Mucosa of descending colon (tissue), 3 donors: Measurements from ENCODE around the gene ACVRL1. TPM values are rescaled to one million over a fixed set of nuclear protein-coding genes. Genes with fewer than 3 reads are reported as not detected.

ENCODE experiments used
- ATAC-seq: fragments of 200-7000 bp; cut with Tn5 transposase; one replicate; pipeline ENCODE4 v1.9.1; 2020; ENCODE audit warnings: mild to moderate bottlenecking, moderate library complexity
- DNase-seq, 3 donors: peaks; one replicate each; pipeline ENCODE4 v3.0.0-alpha.2; 2020
- H3K36me3 ChIP-seq: fragments of 200-600 bp; one replicate; pipeline ENCODE4 v1.8.0; 2021; ENCODE audit warnings: low read depth, mild to moderate bottlenecking
- H3K4me1 ChIP-seq: fragments of 200-600 bp; one replicate; pipeline ENCODE4 v1.8.0; 2021; ENCODE audit warnings: low read depth, mild to moderate bottlenecking
- H3K4me3 ChIP-seq: fragments of 200-600 bp; one replicate; pipeline ENCODE4 v1.8.0; 2021; ENCODE audit warnings: mild to moderate bottlenecking
- H3K9me3 ChIP-seq: fragments of 200-600 bp; one replicate; pipeline ENCODE4 v1.8.0; 2021; ENCODE audit warnings: mild to moderate bottlenecking
- intact Hi-C, 2 donors: fragments of 100-400 bp; cut with DNase I in 1 of 2; cut with micrococcal nuclease in 1 of 2; formaldehyde crosslinking; loops; one replicate each; pipeline versions ENCODE4 v1.11.0 to v1.11.1; 2022; cut with DNase I, micrococcal nuclease
- total RNA-seq, 3 donors: library from RNA; stranded (reverse); fragmentation: NEBNext Ultra II Directional in 2 of 3; extraction: Animal tissue kit (Norgen Biotek cat#: 25700) in 2 of 3; gene quantifications; one replicate each; pipeline versions ENCODE4 v1.2.1 to v1.2.4, GENCODE V29; 2021 to 2023
- TF ChIP-seq, protein P1 (sequence below): fragments of 200-600 bp; IDR thresholded peaks from one replicate; pipeline ENCODE4 v1.8.0; 2022; ENCODE audit warnings: antibody characterized with exemption, mild to moderate bottlenecking
- donor health status: DM: no; HTN: no; CAD: no; lungs with moderate emphysema.
- donor health status: DM: no; HTN: no; CAD: no.
- donor health status: DM: no; HTN: yes; CAD: no.

Gene ACVRL1
- total RNA-seq, 3 donors from 2014 or later, result 132 to 261 (median 247) TPM

- H3K9me3 ChIP-seq, result no peaks in the 10 kb centered on the region
- H3K4me1 ChIP-seq, result peaks cover 37% of the 10 kb centered on the region
- TF ChIP-seq, protein P1, sequence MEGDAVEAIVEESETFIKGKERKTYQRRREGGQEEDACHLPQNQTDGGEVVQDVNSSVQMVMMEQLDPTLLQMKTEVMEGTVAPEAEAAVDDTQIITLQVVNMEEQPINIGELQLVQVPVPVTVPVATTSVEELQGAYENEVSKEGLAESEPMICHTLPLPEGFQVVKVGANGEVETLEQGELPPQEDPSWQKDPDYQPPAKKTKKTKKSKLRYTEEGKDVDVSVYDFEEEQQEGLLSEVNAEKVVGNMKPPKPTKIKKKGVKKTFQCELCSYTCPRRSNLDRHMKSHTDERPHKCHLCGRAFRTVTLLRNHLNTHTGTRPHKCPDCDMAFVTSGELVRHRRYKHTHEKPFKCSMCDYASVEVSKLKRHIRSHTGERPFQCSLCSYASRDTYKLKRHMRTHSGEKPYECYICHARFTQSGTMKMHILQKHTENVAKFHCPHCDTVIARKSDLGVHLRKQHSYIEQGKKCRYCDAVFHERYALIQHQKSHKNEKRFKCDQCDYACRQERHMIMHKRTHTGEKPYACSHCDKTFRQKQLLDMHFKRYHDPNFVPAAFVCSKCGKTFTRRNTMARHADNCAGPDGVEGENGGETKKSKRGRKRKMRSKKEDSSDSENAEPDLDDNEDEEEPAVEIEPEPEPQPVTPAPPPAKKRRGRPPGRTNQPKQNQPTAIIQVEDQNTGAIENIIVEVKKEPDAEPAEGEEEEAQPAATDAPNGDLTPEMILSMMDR, result no peak
- no peak overlapping the region for H3K4me3 ChIP-seq
- ATAC-seq, result peak; percentile 67
- peak; percentile 72 to 85 (median 81) for DNase-seq
- H3K36me3 ChIP-seq, result no peaks in the 10 kb centered on the region
- intact Hi-C loops, result no loop called here
Observed at GRCh38 chr12:51905471-51906429, 1.6 kb upstream of the ACVRL1 start.

DNA sequence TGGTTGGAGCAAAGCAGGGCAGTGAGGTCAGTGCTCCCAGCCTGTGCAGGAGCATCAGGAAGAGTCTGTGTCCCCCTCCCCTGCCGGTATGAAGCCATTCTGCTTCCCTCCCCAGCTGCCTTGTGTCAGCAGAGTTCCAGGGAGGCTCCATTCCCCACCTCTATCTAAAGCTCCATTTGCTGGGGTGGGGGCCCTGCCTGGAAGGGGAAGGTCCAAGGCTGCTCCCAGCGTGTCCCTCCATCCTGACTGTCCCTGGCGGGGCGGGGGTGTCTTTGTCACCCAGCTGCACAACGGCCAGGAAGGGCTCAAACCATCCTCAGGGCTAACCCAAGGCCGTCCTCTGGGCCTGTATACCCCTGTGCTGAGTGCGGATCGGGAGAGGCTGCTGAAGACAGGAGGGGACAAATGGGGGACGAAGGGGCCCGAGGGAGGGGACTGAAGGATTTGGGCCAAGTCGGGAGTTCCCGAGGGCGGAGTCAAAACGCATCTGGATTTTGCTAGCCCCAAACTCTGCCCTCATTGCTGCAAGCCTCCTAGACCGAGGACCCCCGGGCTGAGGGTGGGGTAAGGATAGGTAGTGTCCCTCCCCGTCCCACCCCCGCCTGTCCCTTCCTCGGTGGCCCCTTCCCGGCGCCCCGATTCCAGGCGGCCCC is 748 bp upstream of the ACVRL1 start:
- no peak for DNase-seq

GRCh38 chr12:51907856-51908425 is 637 bp downstream of the ACVRL1 start:
- TF ChIP-seq, protein P1, result no peak
- Histone ChIP-seq H3K4me3 (peak overlapping the region; percentile 57), H3K36me3 (no peaks in the 10 kb centered on the region), H3K9me3 (no peaks in the 10 kb centered on the region), H3K4me1 (peaks cover 41% of the 10 kb centered on the region)
- ATAC-seq, result peak; percentile 20
- intact Hi-C loops, result no loop called here
- no peak for DNase-seq

More for the DNA sequence above, 748 bp upstream of the ACVRL1 start:
- Histone ChIP-seq H3K36me3 (no peaks in the 10 kb centered on the region), H3K4me1 (peaks cover 32% of the 10 kb centered on the region), H3K9me3 (no peaks in the 10 kb centered on the region), H3K4me3 (peak overlapping the region; percentile 57)
- peak; percentile 20 for ATAC-seq
- TF ChIP-seq, protein P1, result no peak
- intact Hi-C loops, result no loop called here

- Histone ChIP-seq H3K4me1 (peaks cover 41% of the 10 kb centered on the region), H3K36me3 (no peaks in the 10 kb centered on the region), H3K4me3 (no peak overlapping the region), H3K9me3 (no peaks in the 10 kb centered on the region)
- intact Hi-C loops, result no loop called here
- TF ChIP-seq, protein P1, result no peak
- DNase-seq (no peak), ATAC-seq (no peak)
Observed at GRCh38 chr12:51908876-51909592, 1.7 kb downstream of the ACVRL1 start.

DNA sequence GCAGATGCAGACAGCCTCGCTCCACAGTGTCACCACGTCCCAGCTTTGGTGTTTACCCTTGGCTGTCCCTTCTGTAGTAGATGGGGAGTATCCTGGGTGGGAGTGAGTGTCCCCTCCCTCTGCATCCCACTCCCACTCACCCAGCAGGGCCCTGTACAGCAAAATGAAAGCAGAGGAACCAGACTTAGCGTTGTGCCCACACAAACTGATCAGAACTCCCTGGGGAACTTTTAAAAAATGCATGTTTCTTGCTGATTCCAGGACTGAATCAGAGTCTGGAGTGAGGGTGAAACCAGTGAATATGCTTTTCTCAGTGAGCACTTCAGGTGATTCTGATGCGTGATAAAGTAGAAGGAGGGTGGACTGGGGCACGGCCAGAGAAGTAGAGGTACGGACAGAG is 2.9 kb downstream of the ACVRL1 start:
- intact Hi-C loops, result no loop called here
- H3K9me3 ChIP-seq, result no peaks in the 10 kb centered on the region
- H3K4me3 ChIP-seq, result no peak overlapping the region
- TF ChIP-seq, protein P1, result no peak
- DNase-seq (no peak), ATAC-seq (no peak)
- H3K36me3 ChIP-seq, result no peaks in the 10 kb centered on the region
- peaks cover 41% of the 10 kb centered on the region for H3K4me1 ChIP-seq
